IMR-90 (cell line): ENCODE data around the gene SPAG9. TPM values are rescaled to one million over a fixed set of nuclear protein-coding genes. Genes with fewer than 3 reads are reported as not detected.

ENCODE experiments used
- ATAC-seq: fragments of 200-7000 bp; cut with Tn5 transposase; 2 replicates; pipeline ENCODE4 v1.9.1; 2020; ENCODE audit warnings: low read depth, mild to moderate bottlenecking, moderate library complexity
- BruUV-seq: library from RNA; stranded (reverse); fragments of 400-500 nt; replicated peaks from 2 replicates; lab custom pipeline; 2021; lab: Mats Ljungman, UMichigan
- CTCF ChIA-PET: fragments of 300-600 bp; formaldehyde crosslinking; extraction: SDS; loops from one replicate; lab custom pipeline; 2021; ENCODE audit warnings: antibody characterized with exemption; lab: Yijun Ruan, JAX
- POLR2A ChIA-PET: fragments of 300-600 bp; sonication (Branson Sonifier 250); formaldehyde crosslinking; loops from one replicate; lab custom pipeline; 2022; ENCODE audit warnings: antibody characterized with exemption; ENCODE audit not compliant: unreplicated experiment; lab: Charles Lee
- DNase-seq: peaks from one replicate; pipeline ENCODE4 v3.0.0; 2013
- H2AFZ ChIP-seq: replicated peaks from 2 replicates; pipeline ENCODE3; 2013; ENCODE audit warnings: low read length, mild to moderate bottlenecking; ENCODE audit not compliant: poor library complexity
- H2AK5ac ChIP-seq: 2 replicates; pipeline ENCODE4 v1.6.1; 2013; ENCODE audit warnings: low read depth, low read length, inconsistent platforms
- H2AK9ac ChIP-seq: replicated peaks from 2 replicates; pipeline ENCODE3; 2013; ENCODE audit warnings: mild to moderate bottlenecking, low read depth, low read length, moderate library complexity; ENCODE audit not compliant: poor library complexity
- H2BK120ac ChIP-seq: 2 replicates; pipeline ENCODE4 v1.6.1; 2013; ENCODE audit warnings: low read depth, low read length, inconsistent platforms
- H2BK15ac ChIP-seq: 3 replicates; pipeline ENCODE4 v1.6.1; 2013; ENCODE audit warnings: low read depth, low read length, inconsistent platforms
- H2BK20ac ChIP-seq: 2 replicates; pipeline ENCODE4 v1.6.1; 2013; ENCODE audit warnings: low read depth, mild to moderate bottlenecking, inconsistent platforms, low read length, moderate library complexity
- H2BK5ac ChIP-seq: 2 replicates; pipeline ENCODE4 v1.6.1; 2013; ENCODE audit warnings: mild to moderate bottlenecking, low read depth, low read length, inconsistent platforms; ENCODE audit not compliant: poor library complexity, severe bottlenecking
- H3K14ac ChIP-seq: replicated peaks from 2 replicates; pipeline ENCODE4 v1.6.1; 2013; ENCODE audit warnings: low read depth, low read length, inconsistent platforms
- H3K18ac ChIP-seq: 2 replicates; pipeline ENCODE4 v1.6.1; 2013; ENCODE audit warnings: low read depth, low read length, control low read depth
- H3K23ac ChIP-seq: 2 replicates; pipeline ENCODE4 v1.6.1; 2013; ENCODE audit warnings: low read depth, low read length, inconsistent platforms
- H3K27ac ChIP-seq: 2 replicates; pipeline ENCODE4 v1.5.1; 2013; ENCODE audit warnings: mild to moderate bottlenecking, control low read depth, low read length; ENCODE audit not compliant: insufficient read depth
- H3K27me3 ChIP-seq: 2 replicates; pipeline ENCODE4 v1.6.1; 2013; ENCODE audit warnings: low read length; ENCODE audit not compliant: control insufficient read depth, insufficient read depth
- H3K36me3 ChIP-seq: 2 replicates; pipeline ENCODE4 v1.6.1; 2013; ENCODE audit warnings: low read length, mixed read lengths; ENCODE audit not compliant: control insufficient read depth, insufficient read depth
- H3K4ac ChIP-seq: 2 replicates; pipeline ENCODE4 v1.6.1; 2013; ENCODE audit warnings: low read depth, low read length, inconsistent platforms
- H3K4me1 ChIP-seq: 2 replicates; pipeline ENCODE4 v1.6.1; 2013; ENCODE audit warnings: low read length, mixed read lengths; ENCODE audit not compliant: control insufficient read depth, insufficient read depth
- H3K4me2 ChIP-seq: 2 replicates; pipeline ENCODE4 v1.6.1; 2013; ENCODE audit warnings: low read depth, mild to moderate bottlenecking, control low read depth, low read length, moderate library complexity
- H3K4me3 ChIP-seq: 2 replicates; pipeline ENCODE4 v1.5.1; 2013; ENCODE audit warnings: low read depth, mild to moderate bottlenecking, control low read depth, low read length, moderate library complexity; ENCODE audit not compliant: insufficient read depth
- H3K56ac ChIP-seq: 2 replicates; pipeline ENCODE4 v1.6.1; 2013; ENCODE audit warnings: low read length, inconsistent platforms; ENCODE audit not compliant: insufficient read depth; ENCODE audit errors: extremely low read depth
- H3K79me1 ChIP-seq, 2 experiments: 2 replicates each; pipeline ENCODE4 v1.6.1; 2013; ENCODE audit warnings: low read length in 2 of 2, inconsistent platforms in 1 of 2, low read depth in 1 of 2
- H3K9ac ChIP-seq: 2 replicates; pipeline ENCODE4 v1.6.1; 2013; ENCODE audit warnings: low read depth, low read length, control low read depth
- H3K9me1 ChIP-seq: 2 replicates; pipeline ENCODE4 v1.6.1; 2013; ENCODE audit warnings: low read length, inconsistent platforms; ENCODE audit not compliant: insufficient read depth
- H3K9me3 ChIP-seq: 2 replicates; pipeline ENCODE4 v1.6.1; 2013; ENCODE audit warnings: low read length; ENCODE audit not compliant: control insufficient read depth, insufficient read depth
- H4K20me1 ChIP-seq: 2 replicates; pipeline ENCODE4 v1.6.1; 2013; ENCODE audit warnings: low read length, inconsistent platforms; ENCODE audit not compliant: insufficient read depth
- H4K5ac ChIP-seq: 2 replicates; pipeline ENCODE4 v1.6.1; 2013; ENCODE audit warnings: mild to moderate bottlenecking, low read depth, low read length, control low read depth
- H4K8ac ChIP-seq, 2 experiments: 2 replicates each; pipeline ENCODE4 v1.6.1; 2013; ENCODE audit warnings: low read depth in 2 of 2, low read length in 2 of 2, control low read depth in 1 of 2, inconsistent platforms in 1 of 2
- H4K91ac ChIP-seq: 2 replicates; pipeline ENCODE4 v1.6.1; 2013; ENCODE audit warnings: low read depth, low read length, inconsistent platforms; ENCODE audit not compliant: insufficient read depth
- BHLHE40 ChIP-seq: fragments of 150-350 bp; IDR thresholded peaks from 2 replicates; pipeline ENCODE4 v1.6.1; 2016; ENCODE audit warnings: mild to moderate bottlenecking, low read depth, low read length
- CHD1 ChIP-seq: IDR thresholded peaks from 2 replicates; pipeline ENCODE4 v1.6.1; 2012; ENCODE audit warnings: low read depth, low read length, improper control_type of control experiment
- FOS ChIP-seq: fragments of 150-350 bp; IDR thresholded peaks from 2 replicates; pipeline ENCODE4 v1.6.1; 2016; ENCODE audit warnings: low read depth, low read length
- MAZ ChIP-seq: IDR thresholded peaks from 2 replicates; pipeline ENCODE4 v1.6.1; 2012; ENCODE audit warnings: low read depth, mild to moderate bottlenecking, low read length, improper control_type of control experiment, moderate library complexity, borderline replicate concordance
- MXI1 ChIP-seq: IDR thresholded peaks from 2 replicates; pipeline ENCODE4 v1.6.1; 2012; ENCODE audit warnings: low read depth, mild to moderate bottlenecking, low read length, moderate library complexity, borderline replicate concordance
- NFE2L2 ChIP-seq: fragments of 150-350 bp; IDR thresholded peaks from 2 replicates; pipeline ENCODE4 v1.6.1; 2016; ENCODE audit warnings: low read depth, mild to moderate bottlenecking, low read length
- POLR2A ChIP-seq: IDR thresholded peaks from 2 replicates; pipeline ENCODE4 v1.6.1; 2012; ENCODE audit warnings: mild to moderate bottlenecking, low read depth, low read length
- RAD21 ChIP-seq: IDR thresholded peaks from 2 replicates; pipeline ENCODE4 v1.6.1; 2012; ENCODE audit warnings: low read length, improper control_type of control experiment
- RFX5 ChIP-seq: IDR thresholded peaks from 2 replicates; pipeline ENCODE4 v1.8.0; 2012; ENCODE audit warnings: low read depth, mild to moderate bottlenecking, low read length, moderate library complexity
- SMC3 ChIP-seq: fragments of 150-350 bp; IDR thresholded peaks from 2 replicates; pipeline ENCODE4 v1.6.1; 2016; ENCODE audit warnings: low read depth, mild to moderate bottlenecking, antibody characterized with exemption, low read length, moderate library complexity
- WGBS, 2 experiments: methylation state at CpG; one replicate each; pipeline versions ENCODE4 v1.1.5 to v1.1.7; 2013; ENCODE audit warnings: missing lambda C conversion rate in 2 of 2; ENCODE audit not compliant: insufficient read length in 1 of 2; ENCODE audit errors: extremely low coverage in 2 of 2; 5-methylcytosine and 5-hydroxymethylcytosine counted together
- dilution Hi-C: fragments of 300-500 bp; cut with HindIII; formaldehyde crosslinking; loops from one replicate; pipeline ENCODE4 v1.14.3; 2018; ENCODE audit warnings: low sequenced_read_pairs; ENCODE audit not compliant: unreplicated experiment
- in situ Hi-C: fragments of 300-500 bp; cut with MboI; formaldehyde crosslinking; loops from 3 replicates; pipeline ENCODE4 v1.14.3; 2019; ENCODE audit warnings: low sequenced_read_pairs, inconsistent platforms, mixed read lengths
- intact Hi-C: fragments of 100-400 bp; cut with micrococcal nuclease; formaldehyde crosslinking; loops from 2 replicates; pipeline ENCODE4 v1.10.0; 2022
- polyA plus RNA-seq, 3 experiments: library from polyadenylated mRNA; depleted of rRNA; stranded (reverse); fragments of >200 nt; gene quantifications; 2 replicates each; pipeline ENCODE4 v1.2.3, GENCODE V29; 2012; ENCODE audit warnings: low replicate concordance in 1 of 3
- total RNA-seq: library from RNA; depleted of rRNA; stranded (reverse); fragments of >200 nt; gene quantifications from 2 replicates; pipeline ENCODE4 v1.2.3, GENCODE V29; 2012
- TF ChIP-seq, protein P1 (sequence below): fragments of 150-350 bp; IDR thresholded peaks from 2 replicates; pipeline ENCODE4 v1.6.1; 2016; ENCODE audit warnings: low read depth, mild to moderate bottlenecking, low read length, moderate library complexity, borderline replicate concordance
- TF ChIP-seq, protein P2 (sequence below): fragments of 150-350 bp; IDR thresholded peaks from 2 replicates; pipeline ENCODE4 v1.6.1; 2017; ENCODE audit warnings: mild to moderate bottlenecking, antibody characterized with exemption, low read length, low read depth
- TF ChIP-seq, protein P3 (sequence below): conservative IDR thresholded peaks from 2 replicates; pipeline ENCODE4 v1.5.1; 2012; ENCODE audit warnings: mild to moderate bottlenecking, low read depth, low read length, improper control_type of control experiment

SPAG9 gene
- total and polyA plus RNA-seq, 2 of the 4 experiments (the other 2 are of a cell fraction) = 26.7 to 75.5 TPM

DNA sequence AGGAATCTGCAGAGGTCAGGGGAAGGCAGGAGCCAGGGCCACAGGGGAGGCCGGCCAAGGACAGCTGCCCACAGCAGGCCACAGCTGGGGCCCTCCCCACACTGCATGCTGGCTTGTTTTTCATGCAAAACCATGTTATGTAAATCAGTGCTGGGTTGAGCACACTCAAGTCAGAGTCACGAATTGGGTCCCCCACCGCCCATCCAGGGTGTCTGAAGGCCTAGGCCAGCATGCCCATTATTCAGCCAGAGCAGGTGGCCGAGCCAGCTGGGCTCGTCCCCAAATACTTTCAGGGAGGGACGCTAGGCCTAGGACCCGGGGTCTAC, 203.3 kb downstream of the SPAG9 start:
- no peak overlapping the region for H4K5ac ChIP-seq
- 90% methylated on average over 2 of the region's 7 CpGs; no CpG with 5 or more reads in 1 of the 2 experiments for WGBS, 2 experiments
- ChIA-PET CTCF (no interaction called here), POLR2A (no interaction called here)
- H3K27ac ChIP-seq = no peak overlapping the region
- no peaks in the 10 kb centered on the region for H3K36me3 ChIP-seq
- H4K8ac ChIP-seq = no peak overlapping the region
- H3K4me2 ChIP-seq = no peak overlapping the region
- DNase-seq = no peak
- no peak for TF ChIP-seq NFE2L2
- no peak for TF ChIP-seq MAZ
- TF ChIP-seq FOS = no peak
- TF ChIP-seq, protein P1, sequence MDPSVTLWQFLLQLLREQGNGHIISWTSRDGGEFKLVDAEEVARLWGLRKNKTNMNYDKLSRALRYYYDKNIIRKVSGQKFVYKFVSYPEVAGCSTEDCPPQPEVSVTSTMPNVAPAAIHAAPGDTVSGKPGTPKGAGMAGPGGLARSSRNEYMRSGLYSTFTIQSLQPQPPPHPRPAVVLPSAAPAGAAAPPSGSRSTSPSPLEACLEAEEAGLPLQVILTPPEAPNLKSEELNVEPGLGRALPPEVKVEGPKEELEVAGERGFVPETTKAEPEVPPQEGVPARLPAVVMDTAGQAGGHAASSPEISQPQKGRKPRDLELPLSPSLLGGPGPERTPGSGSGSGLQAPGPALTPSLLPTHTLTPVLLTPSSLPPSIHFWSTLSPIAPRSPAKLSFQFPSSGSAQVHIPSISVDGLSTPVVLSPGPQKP = no peak
- TF ChIP-seq BHLHE40 = no peak
- TF ChIP-seq RAD21 = no peak
- TF ChIP-seq SMC3 = no peak
- TF ChIP-seq, protein P2, sequence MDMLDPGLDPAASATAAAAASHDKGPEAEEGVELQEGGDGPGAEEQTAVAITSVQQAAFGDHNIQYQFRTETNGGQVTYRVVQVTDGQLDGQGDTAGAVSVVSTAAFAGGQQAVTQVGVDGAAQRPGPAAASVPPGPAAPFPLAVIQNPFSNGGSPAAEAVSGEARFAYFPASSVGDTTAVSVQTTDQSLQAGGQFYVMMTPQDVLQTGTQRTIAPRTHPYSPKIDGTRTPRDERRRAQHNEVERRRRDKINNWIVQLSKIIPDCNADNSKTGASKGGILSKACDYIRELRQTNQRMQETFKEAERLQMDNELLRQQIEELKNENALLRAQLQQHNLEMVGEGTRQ = no peak
- no peak for TF ChIP-seq POLR2A
- no peak for TF ChIP-seq CHD1
- TF ChIP-seq MXI1 = no peak
- TF ChIP-seq, protein P3, sequence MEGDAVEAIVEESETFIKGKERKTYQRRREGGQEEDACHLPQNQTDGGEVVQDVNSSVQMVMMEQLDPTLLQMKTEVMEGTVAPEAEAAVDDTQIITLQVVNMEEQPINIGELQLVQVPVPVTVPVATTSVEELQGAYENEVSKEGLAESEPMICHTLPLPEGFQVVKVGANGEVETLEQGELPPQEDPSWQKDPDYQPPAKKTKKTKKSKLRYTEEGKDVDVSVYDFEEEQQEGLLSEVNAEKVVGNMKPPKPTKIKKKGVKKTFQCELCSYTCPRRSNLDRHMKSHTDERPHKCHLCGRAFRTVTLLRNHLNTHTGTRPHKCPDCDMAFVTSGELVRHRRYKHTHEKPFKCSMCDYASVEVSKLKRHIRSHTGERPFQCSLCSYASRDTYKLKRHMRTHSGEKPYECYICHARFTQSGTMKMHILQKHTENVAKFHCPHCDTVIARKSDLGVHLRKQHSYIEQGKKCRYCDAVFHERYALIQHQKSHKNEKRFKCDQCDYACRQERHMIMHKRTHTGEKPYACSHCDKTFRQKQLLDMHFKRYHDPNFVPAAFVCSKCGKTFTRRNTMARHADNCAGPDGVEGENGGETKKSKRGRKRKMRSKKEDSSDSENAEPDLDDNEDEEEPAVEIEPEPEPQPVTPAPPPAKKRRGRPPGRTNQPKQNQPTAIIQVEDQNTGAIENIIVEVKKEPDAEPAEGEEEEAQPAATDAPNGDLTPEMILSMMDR = no peak
- no peak for TF ChIP-seq RFX5
- no peak overlapping the region for H2BK120ac ChIP-seq
- H3K4ac ChIP-seq = no peak overlapping the region
- no peaks in the 10 kb centered on the region for H4K20me1 ChIP-seq
- H3K9me1 ChIP-seq = peaks cover 2% of the 10 kb centered on the region
- no peaks in the 10 kb centered on the region for H3K79me1 ChIP-seq
- H2AFZ ChIP-seq = no peak overlapping the region
- no peaks in the 10 kb centered on the region for H3K9me3 ChIP-seq
- no peak overlapping the region for H2AK5ac ChIP-seq
- no peak overlapping the region for H3K23ac ChIP-seq
- H3K4me1 ChIP-seq = peaks cover 6% of the 10 kb centered on the region
- H3K27me3 ChIP-seq = no peaks in the 10 kb centered on the region
- H2AK9ac ChIP-seq = no peak overlapping the region
- ATAC-seq = no peak
- H3K14ac ChIP-seq = no peak overlapping the region
- H3K9ac ChIP-seq = no peak overlapping the region
- H3K4me3 ChIP-seq = no peak overlapping the region
- no peak overlapping the region for H2BK5ac ChIP-seq
- no peak overlapping the region for H3K56ac ChIP-seq
- in situ Hi-C loops (no loop called here), intact Hi-C loops (no loop called here), dilution Hi-C loops (no loop called here)
- H2BK15ac ChIP-seq = no peak overlapping the region
- no TSS peak for BruUV-seq
- H4K91ac ChIP-seq = no peak overlapping the region
- no peak overlapping the region for H2BK20ac ChIP-seq
- H3K18ac ChIP-seq = no peak overlapping the region
